WERI-Rb-1 (cell line): ENCODE data around the gene SPANXN4.

Experiments
- DNase-seq: peaks from one replicate; pipeline ENCODE4 v3.0.0-alpha.2; 2020
- H3K27ac ChIP-seq: fragments of 250-450 bp; sonication (Bioruptor Pico); 2 replicates; pipeline ENCODE4 v1.5.1; 2020; ENCODE audit warnings: mild to moderate bottlenecking, moderate library complexity
- H3K27me3 ChIP-seq: fragments of 250-450 bp; sonication (Bioruptor Pico); 2 replicates; pipeline ENCODE4 v1.5.1; 2021; ENCODE audit warnings: mild to moderate bottlenecking, low read depth, moderate library complexity; ENCODE audit not compliant: insufficient read depth, severe bottlenecking
- H3K36me3 ChIP-seq: fragments of 250-450 bp; sonication (Bioruptor Pico); 2 replicates; pipeline ENCODE4 v1.5.1; 2020; ENCODE audit warnings: mild to moderate bottlenecking, moderate library complexity
- H3K4me3 ChIP-seq: 2 replicates; pipeline ENCODE4 v1.5.1; 2011; ENCODE audit warnings: low read depth, mild to moderate bottlenecking, control low read depth, low read length
- H3K9me3 ChIP-seq: fragments of 250-450 bp; sonication (Bioruptor Pico); 2 replicates; pipeline ENCODE4 v1.5.1; 2021; ENCODE audit warnings: mild to moderate bottlenecking, moderate library complexity; ENCODE audit not compliant: severe bottlenecking
- CTCF ChIP-seq: IDR thresholded peaks from 2 replicates; pipeline ENCODE4 v1.5.1; 2011; ENCODE audit warnings: low read depth, mild to moderate bottlenecking, control low read depth, inconsistent platforms, low read length

The SPANXN4 gene

GRCh38 chrX:143058120-143058519 is 32.4 kb downstream of the SPANXN4 start:
- Histone ChIP-seq H3K4me3 (no peak overlapping the region), H3K36me3 (no peaks in the 10 kb centered on the region), H3K27me3 (peaks cover 22% of the 10 kb centered on the region), H3K27ac (no peak overlapping the region), H3K9me3 (no peaks in the 10 kb centered on the region)
- no peak for DNase-seq
- no peak for TF ChIP-seq CTCF

- no peak for TF ChIP-seq CTCF
- H3K27me3 ChIP-seq = peaks cover 9% of the 10 kb centered on the region
- no peak overlapping the region for H3K27ac ChIP-seq
- H3K36me3 ChIP-seq = no peaks in the 10 kb centered on the region
- H3K9me3 ChIP-seq = no peaks in the 10 kb centered on the region
- DNase-seq = no peak
- H3K4me3 ChIP-seq = no peak overlapping the region
These were observed 55.5 kb downstream of the SPANXN4 start for GRCh38 chrX:143081231-143081630.

DNA sequence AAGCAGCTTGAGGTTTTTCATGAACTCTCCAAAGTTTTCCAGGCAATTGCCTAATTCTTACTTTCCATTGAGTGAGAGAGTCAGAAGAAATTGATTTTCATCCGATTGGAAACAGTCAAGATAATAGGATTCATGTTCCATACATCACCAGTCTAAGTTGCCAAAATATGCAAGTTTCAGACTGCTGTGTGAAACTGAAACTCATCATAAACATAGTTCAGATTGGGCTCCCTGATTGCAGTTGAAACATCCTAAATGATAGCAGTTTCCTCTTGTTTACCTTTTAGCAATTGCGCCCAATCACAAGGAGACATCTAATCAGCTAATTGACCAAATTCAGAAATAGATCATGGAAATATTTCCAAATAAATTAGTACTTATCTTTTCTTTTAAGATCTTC is 56.8 kb downstream of the SPANXN4 start:
- Histone ChIP-seq H3K27ac (no peak overlapping the region), H3K4me3 (no peak overlapping the region), H3K36me3 (no peaks in the 10 kb centered on the region), H3K9me3 (no peaks in the 10 kb centered on the region), H3K27me3 (peaks cover 13% of the 10 kb centered on the region)
- no peak for DNase-seq
- TF ChIP-seq CTCF = no peak
